Prostate gland (tissue), 2 donors: ENCODE data around the gene POLR2H.

Experiments
- POLR2A ChIP-seq: fragments of 450-650 bp; IDR thresholded peaks from one replicate; pipeline ENCODE4 v1.6.1; 2016; ENCODE audit warnings: antibody characterized with exemption, mild to moderate bottlenecking
- TF ChIP-seq, protein P1 (sequence below), 4 experiments: fragments of 200-600 bp in 2 of 4; fragments of 450-650 bp in 2 of 4; sonication (generic) in 2 of 4; IDR thresholded peaks; 1 replicate in 3 of 4; 2 replicates in 1 of 4; pipeline ENCODE4 v1.5.1; 2016 to 2019; ENCODE audit warnings: antibody characterized with exemption in 4 of 4, mild to moderate bottlenecking in 2 of 4, moderate library complexity in 2 of 4

DNA sequence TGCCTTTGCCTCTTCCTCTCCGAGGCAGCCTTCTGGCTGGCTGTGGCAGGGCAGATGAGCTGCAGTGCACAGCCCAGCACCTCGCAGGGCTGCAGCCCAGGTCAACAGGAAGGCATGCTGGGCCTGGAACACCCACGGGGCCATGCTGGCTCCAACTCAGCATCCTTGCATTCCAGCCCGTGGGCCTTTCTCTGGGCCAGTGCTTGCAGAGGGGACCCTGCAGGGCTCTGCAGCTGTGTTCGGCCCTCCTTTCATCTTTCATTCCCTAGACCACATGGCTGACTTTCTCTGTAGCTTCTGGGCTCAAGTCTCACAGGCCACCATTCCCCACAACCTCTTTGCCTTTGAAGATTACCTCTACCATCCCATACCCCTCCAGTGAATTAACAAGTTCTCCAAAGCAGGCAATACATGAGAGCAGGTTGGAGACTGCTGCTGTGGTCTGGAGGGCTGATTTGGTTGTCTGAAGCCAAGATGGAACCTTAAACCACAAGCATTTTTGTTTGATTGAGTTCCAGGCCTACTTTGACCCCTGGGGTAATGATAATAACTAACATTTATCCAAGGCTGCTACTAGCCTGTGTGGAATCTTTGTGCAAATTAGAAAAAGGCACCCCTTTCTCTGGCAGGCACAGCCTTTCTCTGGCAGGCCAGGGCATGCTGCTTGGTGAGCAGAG lies 18.2 kb upstream of the POLR2H start:
- TF ChIP-seq, protein P1, sequence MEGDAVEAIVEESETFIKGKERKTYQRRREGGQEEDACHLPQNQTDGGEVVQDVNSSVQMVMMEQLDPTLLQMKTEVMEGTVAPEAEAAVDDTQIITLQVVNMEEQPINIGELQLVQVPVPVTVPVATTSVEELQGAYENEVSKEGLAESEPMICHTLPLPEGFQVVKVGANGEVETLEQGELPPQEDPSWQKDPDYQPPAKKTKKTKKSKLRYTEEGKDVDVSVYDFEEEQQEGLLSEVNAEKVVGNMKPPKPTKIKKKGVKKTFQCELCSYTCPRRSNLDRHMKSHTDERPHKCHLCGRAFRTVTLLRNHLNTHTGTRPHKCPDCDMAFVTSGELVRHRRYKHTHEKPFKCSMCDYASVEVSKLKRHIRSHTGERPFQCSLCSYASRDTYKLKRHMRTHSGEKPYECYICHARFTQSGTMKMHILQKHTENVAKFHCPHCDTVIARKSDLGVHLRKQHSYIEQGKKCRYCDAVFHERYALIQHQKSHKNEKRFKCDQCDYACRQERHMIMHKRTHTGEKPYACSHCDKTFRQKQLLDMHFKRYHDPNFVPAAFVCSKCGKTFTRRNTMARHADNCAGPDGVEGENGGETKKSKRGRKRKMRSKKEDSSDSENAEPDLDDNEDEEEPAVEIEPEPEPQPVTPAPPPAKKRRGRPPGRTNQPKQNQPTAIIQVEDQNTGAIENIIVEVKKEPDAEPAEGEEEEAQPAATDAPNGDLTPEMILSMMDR (IDR thresholded peaks at IDR 0.05), result no peak
- no peak for TF ChIP-seq POLR2A
